ENCODE data around the gene ALDH7A1. TPM values are rescaled to one million over a fixed set of nuclear protein-coding genes. Genes with fewer than 3 reads are reported as not detected.
"Not testable (repeated sequence)": the region's sequence is repeated elsewhere in the genome, so short reads cannot be mapped to it uniquely, and the experiment has no call there.

Gene ALDH7A1
- total RNA-seq, 1 donor from 2014 or later: 26.7 TPM

GRCh38 chr5:126591549-126591948 lies 3.5 kb downstream of the ALDH7A1 start:
- DNase-seq: no peak

GRCh38 chr5:126589536-126590297 lies 5.3 kb downstream of the ALDH7A1 start:
- DNase-seq: no peak

GRCh38 chr5:126587551-126588390 lies 7.2 kb downstream of the ALDH7A1 start:
- DNase-seq: no peak

GRCh38 chr5:126583761-126584160 lies 11.3 kb downstream of the ALDH7A1 start:
- no peak for DNase-seq

GRCh38 chr5:126579716-126580115 lies 15.3 kb downstream of the ALDH7A1 start:
- no peak for DNase-seq

GRCh38 chr5:126577415-126577814 lies 17.6 kb downstream of the ALDH7A1 start:
- no peak for DNase-seq

GRCh38 chr5:126576974-126577373 lies 18.0 kb downstream of the ALDH7A1 start:
- DNase-seq: no peak

GRCh38 chr5:126575644-126576043 lies 19.4 kb downstream of the ALDH7A1 start:
- DNase-seq: no peak

- no peak for DNase-seq
Measured at GRCh38 chr5:126568206-126568755, 26.7 kb downstream of the ALDH7A1 start.

GRCh38 chr5:126562823-126563222 lies 32.2 kb downstream of the ALDH7A1 start:
- DNase-seq: no peak

GRCh38 chr5:126561908-126562307 lies 33.1 kb downstream of the ALDH7A1 start:
- peak; percentile 11 for DNase-seq

- not testable (repeated sequence) for DNase-seq
Measured at GRCh38 chr5:126555101-126555500, 39.9 kb downstream of the ALDH7A1 start.

- DNase-seq: no peak
Measured at GRCh38 chr5:126552614-126553013, 42.4 kb downstream of the ALDH7A1 start.

GRCh38 chr5:126544087-126544740 lies 50.8 kb downstream of the ALDH7A1 start:
- peak; percentile 72 for DNase-seq

GRCh38 chr5:126543660-126544059 lies 51.4 kb downstream of the ALDH7A1 start:
- DNase-seq: no peak

- DNase-seq: no peak
Measured at GRCh38 chr5:126543009-126543408, 52.0 kb downstream of the ALDH7A1 start.

GRCh38 chr5:126542441-126542840 lies 52.6 kb downstream of the ALDH7A1 start:
- no peak for DNase-seq

GRCh38 chr5:126540631-126541030 lies 54.4 kb downstream of the ALDH7A1 start:
- DNase-seq: no peak

GRCh38 chr5:126538579-126538978 lies 56.4 kb downstream of the ALDH7A1 start:
- no peak for DNase-seq

GRCh38 chr5:126536874-126537273 lies 58.1 kb downstream of the ALDH7A1 start:
- no peak for DNase-seq

GRCh38 chr5:126535856-126536545 lies 59.0 kb downstream of the ALDH7A1 start:
- DNase-seq: no peak

GRCh38 chr5:126534553-126534952 lies 60.5 kb downstream of the ALDH7A1 start:
- DNase-seq: no peak

Data from dermis blood vessel endothelial cell (primary cell).